ENCODE measurements around the gene HABP4.

DNA sequence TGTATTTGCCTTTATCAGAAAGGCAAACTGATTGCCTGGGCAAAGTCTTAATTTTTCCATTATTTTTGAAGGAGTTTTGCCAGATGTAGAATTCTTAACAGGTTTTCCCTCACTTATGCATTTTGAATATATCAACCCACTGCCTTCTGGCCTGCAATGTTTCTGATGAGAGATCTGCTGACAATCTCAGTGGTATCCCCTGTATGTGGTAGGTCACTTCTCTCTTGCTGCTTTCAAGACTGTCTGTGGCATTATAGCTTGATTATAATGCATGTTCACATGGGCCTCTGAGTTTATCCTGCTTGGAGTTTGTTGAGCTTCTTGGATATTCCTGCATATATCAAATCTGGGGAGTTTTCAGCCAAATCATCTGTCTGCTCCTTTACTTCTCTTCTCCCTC is 82.2 kb downstream of the HABP4 start:
- TF ChIP-seq CTCF (IDR thresholded peaks at IDR 0.05) (no peak), POLR2A (IDR thresholded peaks at IDR 0.05) (no peak)
